Lung microvascular endothelial cell (primary cell): ENCODE measurements around the gene GRAP2. TPM values are rescaled to one million over a fixed set of nuclear protein-coding genes. Genes with fewer than 3 reads are reported as not detected.
A peak's percentile ranks its signal among the peaks of the same experiment; 100 is the strongest.
"Not testable (repeated sequence)": the region's sequence is repeated elsewhere in the genome, so short reads cannot be mapped to it uniquely, and the experiment has no call there.

Experiments used
- DNase-seq, 2 donors: peaks; one replicate each; pipeline versions ENCODE4 v3.0.0 to v3.0.0-alpha.2; 2010; ENCODE audit warnings: low read depth in 2 of 2
- total RNA-seq: library from RNA; depleted of rRNA; stranded (reverse); fragments of >200 nt; gene quantifications from 2 replicates; pipeline ENCODE4 v1.2.1, GENCODE V29; 2014

GRAP2 gene
- total RNA-seq, 1 donor from 2014 or later, result not detected

DNA sequence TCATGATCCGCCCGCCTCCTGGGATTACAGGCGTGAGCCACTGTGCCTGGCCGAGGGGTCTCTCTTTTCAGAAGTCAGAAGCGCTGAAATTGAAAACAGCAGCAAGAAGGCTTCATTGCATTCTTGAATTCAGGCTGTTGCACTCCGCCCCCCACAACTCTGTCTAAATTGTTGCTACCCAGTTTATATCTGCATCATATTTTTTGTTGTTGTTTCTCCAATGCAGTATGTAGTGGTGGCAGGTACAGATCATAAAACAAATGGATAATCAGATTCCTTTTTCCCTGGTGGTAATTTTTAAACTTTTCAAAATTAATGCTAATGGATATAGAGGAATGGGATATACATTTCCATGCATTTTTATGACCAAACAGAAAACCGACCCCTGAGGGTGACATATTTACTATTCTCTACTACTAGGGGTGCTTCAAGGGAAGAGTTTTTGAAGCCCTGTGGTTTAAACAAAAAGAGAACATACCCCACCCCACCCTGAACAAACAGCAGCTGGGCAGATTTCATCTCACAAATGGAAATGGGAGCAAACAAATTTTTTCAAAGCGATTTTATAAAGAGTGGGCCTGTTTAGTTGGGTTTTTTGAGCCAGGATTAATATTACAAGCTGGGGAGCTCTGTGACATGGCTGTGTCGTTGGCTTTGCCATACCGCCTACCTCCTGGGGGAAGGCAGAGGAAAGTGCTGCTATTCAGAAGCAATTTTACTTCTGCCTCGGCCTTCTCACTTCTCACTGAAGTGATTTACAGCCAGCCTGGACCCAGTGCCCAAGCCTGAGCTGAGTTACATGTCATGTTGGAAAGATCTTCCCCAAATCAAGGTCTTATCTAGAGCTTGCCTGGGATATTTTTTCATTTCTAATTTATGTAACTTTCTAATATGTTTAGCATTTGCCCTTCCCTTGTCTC lies 43.3 kb downstream of the GRAP2 start:
- no peak for DNase-seq

DNA sequence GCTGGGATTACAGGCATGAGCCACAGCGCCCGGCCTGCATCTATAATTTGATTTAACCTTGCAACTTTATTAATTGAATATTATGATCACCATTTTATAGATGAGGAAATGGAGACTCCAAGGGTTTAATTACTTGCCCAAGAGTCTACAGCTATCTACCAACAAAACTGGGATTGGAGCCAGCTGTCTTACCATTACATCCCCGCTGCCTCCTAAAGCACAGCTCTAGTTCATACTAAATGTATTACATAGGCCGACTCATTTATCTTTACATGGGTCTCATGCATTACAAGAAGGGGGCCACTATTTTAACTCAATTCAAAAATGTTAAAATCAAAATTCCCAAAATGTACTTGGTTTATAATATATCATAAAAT lies 45.2 kb downstream of the GRAP2 start:
- no peak for DNase-seq

DNA sequence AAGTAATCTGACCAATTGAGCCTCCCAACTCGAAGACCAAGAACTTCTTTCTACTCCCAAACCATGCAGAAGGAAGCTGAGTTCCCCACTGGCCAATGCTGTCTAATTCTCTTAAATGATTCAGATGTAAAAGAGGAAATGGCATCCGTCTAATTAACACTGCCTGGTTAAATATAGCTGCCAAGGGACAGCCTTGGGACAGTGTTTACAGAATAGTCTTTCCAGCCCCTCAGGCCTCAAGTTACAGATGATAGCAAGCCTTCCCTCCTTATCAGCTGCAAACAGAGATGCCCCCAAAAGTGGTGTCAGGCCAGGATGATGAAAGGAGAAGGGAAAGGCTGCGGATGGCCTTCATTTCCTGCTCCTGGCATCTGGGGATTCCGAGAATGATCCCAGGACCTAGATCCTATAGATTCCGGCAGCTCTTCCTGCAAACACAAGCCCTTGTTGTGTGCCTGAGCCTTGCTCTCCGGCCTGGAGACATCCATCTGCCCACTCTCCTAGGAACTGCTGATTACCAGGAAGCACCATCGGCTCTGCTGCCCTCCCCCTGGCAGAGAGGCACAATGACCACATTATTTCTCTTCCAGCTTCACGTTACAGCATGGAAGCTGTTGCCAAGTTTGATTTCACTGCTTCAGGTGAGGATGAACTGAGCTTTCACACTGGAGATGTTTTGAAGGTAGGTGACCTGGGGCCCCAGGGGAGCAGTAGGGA lies 45.8 kb downstream of the GRAP2 start:
- DNase-seq, result peak in 1 of 2 donors; percentile 10

DNA sequence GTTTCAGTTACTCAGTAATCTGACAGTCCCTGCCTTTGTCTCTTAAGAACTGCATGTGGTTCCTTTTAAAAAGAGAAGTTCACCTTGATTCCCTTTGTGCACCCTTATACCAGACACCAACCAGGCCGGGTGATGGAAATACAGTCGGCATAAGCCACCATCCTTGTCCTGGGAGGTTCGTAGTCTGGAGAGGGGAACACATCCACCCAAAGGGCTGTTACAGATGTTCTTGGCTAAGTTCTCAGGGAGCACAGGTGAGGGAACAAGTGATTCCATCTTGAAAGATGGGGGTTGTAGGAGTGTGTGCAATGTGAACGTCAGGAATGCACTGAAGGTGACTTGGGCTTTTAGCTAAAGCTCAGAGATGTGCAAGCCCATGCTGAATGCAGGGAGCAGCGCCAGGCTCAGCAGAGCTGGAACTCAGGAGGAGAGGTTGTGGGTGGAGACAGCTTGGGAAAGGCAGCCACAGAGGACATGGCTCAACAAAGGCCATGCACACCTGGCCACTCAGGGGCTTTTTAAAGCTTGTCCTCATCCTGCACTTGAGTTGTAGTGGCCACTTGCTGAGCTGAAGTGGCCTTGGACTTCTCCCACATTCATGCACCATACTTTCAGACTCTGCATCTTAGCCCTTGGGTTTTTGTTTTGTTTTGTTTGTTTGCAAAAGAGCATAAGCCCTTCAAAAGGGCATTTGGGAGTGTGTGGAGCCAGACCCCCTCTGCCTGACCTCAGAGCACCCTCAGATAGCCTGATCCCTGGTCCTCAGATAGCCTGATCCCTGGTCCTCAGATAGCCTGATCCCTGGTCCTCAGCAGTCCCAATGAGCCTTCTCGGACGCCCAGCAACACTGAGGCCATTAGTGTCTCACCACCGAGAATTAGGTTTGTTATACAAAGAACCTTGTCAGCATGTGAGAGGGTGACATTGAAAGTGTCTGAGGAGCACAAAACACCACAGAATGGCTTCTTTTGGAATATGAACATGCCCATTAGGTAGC lies 46.6 kb downstream of the GRAP2 start:
- no peak for DNase-seq

DNA sequence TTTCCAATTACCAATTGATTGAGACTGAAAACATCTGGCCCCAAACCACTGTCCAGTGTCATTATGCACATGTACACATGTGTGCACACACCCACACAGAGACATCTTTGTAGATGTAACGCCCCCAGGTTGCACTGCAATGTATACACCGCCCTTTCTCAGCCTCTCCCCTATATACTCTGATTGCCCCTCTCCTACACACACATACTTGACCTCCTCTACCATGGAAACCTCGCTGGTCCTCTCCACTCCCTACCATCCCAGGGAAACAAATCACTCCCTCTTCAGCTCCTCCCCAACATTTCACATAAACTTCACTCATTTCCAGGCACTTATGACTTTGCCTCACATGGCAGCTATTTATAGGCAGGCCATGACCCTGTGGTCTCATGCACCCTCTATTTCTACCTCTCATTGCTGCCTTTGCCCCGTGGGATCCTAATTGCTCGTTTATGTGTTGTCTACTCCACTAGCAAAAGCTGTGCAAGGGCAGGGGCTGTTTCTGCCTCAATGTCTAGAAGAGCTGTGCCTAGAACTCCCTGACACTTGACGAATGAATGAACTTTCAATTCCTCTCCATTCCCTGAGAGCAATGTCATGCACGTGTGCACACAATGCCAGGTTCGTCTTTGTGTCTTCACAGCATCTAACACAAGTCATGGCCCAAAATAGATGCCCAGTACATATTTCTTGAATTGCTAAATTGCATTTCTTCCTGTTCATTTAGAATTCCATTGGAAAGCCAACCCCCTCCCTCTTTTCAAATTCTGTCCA lies 49.3 kb downstream of the GRAP2 start:
- DNase-seq, result no peak

DNA sequence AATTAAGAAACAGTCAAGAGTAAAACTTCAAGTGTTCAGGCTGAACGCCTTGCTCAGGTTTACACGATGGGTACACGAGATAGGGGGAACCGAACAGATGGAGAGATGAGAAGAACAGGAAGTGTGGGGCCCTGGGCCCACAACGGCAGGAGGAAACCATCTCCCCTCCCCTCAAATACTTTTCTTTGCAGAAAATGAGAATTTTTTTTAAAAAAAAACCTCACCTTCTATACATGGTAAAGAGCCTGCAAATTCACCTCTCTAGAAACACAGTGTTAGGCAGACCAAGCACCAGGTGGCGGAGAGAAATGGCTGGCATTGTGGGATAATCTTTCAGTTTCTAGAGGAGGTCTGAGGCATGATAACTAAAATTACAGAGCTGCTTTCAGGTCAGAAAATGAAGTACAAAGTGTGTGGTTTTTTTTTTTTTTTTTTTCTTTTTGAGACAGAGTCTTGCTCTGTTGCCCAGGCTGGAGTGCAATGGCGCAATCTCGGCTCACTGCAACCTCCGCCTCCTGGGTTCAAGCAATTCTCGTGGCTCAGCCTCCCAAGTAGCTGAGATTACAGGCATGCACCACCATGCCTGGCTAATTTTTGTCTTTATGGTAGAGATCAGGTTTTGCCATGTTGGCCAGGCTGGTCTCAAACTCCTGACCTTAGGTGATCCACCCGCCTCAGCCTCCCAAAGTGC lies 50.9 kb downstream of the GRAP2 start:
- DNase-seq, result not testable (repeated sequence)

DNA sequence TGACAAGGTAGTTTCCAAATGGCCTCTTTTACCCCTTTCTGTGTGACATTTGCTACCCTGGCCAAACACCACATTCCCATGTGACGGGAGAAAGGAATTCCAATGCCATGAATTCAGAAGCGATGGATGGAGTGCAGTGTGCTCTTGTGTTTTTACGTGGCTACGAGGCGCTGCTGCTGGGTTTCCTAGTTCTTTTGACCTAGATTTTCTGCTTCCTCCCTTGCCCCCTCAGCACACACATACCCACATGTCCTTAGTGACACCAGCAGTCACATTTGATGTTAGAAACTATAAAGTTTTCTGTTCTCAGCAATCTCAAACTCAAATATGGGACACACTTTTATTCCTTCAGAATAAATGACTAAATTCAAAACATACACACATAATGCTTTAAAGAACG lies 51.5 kb downstream of the GRAP2 start:
- no peak for DNase-seq

DNA sequence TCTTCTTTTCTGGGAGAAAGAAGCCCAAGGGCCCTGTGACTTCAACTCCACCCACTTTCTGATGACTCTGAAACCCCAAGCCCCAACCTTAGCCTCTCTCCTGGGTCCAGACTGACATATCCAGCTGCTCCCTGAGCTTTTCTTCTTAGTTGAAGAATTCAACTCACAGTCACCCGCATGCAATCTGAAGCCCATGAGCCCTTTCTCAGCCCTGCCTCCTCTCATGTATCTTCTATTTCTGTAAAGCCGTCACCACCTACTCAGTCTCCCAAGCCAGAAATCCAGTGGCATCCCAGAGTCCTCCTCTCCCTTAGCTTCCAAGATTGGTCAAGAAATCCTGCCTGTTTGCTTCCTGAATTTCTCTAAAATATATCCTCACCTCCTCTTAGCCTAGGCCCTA lies 52.2 kb downstream of the GRAP2 start:
- no peak for DNase-seq

DNA sequence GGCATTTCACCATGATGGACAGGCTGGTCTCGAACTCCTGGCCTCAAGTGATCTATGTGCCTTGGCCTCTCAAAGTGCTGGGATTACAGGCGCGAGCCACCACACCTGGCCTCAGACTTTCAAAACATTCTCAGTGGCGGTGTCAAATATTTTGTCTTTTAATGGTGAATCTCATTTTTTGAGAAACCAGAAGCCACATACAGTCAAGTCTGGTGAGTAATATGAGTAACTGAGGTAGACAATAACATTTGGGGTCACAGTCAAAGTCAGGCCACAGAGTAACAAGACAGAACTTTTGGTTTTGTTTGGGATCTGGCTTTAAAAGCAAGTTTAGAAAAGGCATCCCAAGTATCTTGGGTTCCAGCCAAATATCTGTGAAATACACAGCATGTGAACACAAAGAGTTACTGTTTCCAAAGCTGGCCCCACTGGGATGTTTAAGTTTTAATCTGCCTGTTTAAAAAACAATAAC lies 53.7 kb downstream of the GRAP2 start:
- peak; percentile 28 to 73 for DNase-seq

DNA sequence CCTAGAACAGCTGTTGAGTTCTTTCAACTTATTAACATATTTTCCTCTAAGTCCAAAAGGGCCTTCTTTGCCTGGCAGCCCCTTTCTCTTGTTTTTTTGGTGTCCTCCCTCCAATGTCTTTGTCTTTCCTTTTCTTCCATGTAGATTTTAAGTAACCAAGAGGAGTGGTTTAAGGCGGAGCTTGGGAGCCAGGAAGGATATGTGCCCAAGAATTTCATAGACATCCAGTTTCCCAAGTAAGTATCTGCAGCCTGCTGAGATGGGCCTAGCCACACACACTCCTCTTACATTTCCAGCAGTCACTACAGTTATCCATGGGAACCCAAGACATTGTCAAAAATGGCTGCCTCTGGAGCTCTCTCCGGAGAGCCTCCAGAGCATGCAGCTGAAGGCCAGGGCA lies 54.8 kb downstream of the GRAP2 start:
- DNase-seq, result no peak

DNA sequence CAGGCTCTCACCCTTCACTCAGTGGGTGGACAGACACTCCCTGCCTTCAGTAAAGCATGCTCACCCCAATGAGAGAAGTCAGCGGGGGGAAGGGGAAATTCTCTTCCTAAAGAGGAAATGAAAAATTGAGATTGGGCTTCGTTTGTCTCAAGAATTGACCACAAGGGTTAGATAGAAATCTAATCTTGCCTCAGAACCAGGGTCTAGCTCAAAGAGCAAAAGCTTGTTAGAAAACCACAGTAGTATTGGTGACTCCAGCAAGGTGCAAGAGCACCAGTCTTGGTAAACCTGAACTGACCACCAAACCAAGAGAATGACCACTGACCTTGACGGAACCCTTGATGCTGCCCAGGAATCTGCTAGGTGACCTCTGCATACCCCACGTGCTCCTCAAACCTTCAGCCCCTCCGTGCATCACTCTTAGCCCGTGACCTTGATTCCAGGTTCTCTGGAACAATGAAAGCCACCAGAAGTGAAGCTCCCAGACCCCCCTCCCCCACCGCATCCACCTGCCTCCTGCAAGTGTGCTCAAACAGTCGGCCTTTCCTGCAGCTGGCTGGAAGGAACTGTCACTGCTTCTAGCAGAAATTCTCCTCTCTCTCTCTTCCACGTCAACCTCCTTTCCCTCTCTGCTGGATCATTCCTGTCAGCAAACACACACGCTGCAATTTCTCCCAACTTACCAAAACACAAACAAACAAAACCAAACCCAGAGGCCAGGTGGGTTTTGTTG lies 56.2 kb downstream of the GRAP2 start:
- no peak for DNase-seq

DNA sequence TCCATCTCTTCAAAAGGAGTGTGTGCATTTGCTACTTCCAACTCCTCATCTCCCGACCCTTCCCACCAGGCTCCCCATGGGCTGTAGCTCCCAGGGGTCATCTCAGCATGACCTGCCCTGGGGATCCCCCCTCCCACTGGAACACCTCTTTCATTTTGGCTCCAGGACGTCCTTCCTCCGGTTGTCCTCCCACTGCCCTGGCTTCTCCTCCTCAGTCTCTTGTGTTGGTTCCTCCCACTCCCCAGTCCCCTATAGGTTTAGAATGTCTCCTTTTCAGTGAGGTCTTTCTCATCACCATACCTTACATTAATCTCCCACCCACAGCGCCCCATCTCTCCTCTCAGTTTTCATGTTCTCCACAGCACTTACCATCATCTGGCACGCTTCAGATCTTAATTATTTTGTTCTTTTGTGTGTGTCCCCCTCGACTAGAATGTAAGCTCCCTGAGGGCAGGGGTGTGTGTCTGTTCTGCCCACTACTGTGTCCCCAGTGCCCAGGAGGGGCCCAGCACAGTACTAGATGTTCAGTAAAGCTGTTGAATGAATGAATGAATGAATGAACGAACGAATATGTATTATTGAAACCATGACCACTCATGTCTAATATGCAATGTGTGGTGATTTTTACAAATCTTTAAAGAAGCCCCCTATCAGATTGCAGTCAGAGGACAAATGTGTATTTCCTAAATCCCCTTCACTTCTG lies 57.3 kb downstream of the GRAP2 start:
- no peak for DNase-seq

DNA sequence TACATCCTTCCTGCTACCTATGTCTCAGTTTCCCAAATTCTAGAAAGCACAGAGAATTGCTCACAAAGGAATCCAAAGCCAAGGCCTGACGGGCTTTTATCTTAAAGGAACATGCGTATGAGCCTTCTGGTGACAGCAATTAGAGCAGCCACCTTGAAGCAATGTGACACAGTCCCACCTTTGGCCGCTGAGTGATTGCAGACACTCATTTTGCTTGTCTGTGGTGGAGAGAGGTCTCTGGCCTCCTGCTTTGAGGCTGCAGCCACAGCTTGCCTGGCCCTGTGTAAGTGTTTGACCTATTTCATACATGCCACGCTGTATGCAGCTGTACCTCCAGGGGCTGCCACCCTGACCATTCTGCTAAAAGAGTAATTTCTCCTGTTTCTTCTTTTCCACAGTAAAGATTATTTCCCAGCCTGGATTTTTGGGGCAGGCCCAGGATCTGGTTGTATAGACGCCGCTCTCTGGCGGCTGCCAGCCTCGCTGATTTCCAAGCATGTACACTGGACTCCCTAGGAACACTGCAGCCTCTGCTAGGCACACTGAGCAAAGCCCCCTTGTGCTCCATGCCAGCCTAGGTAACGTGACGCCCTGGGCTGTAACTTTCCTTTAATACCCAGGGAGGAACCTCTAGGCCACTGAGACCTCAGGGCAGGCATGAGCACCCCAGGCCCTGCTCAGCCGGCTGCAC lies 58.2 kb downstream of the GRAP2 start:
- no peak for DNase-seq

DNA sequence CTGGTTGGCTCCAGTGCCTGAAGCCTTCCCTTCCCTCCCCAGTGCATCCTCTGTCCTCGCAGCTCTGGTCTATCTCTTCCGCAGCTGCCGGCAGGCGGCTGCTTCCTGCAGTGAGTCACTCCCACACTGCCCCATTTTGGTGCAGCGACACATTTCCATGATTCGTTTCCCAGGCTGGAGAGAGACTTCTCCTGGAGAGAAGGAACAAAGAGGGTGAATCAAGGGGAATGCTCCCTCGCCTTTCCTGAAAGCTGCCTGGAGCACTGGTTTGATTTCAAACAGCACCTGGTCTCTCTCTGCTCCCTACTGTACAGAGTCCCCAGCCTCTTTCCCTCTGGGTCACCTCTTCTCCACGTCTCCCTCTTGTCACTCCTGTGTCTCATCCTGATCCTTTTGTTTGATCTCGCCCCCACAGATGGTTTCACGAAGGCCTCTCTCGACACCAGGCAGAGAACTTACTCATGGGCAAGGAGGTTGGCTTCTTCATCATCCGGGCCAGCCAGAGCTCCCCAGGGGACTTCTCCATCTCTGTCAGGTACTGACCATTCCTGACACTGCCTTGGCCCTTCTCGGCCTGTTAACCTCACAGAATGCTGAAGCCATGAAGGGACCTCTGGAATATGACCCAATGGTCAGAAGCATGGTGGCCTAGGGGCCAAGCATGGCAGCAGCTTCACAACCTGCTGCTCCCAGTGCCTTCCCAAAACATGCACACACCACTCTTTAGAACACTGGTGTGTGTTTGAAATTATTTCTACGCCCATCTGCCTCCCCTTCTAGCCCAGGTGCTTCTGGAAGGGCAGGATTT lies 59.0 kb downstream of the GRAP2 start, which contains the start of gene TMA7B:
Gene TMA7B, plus strand, starts transcription at position 758 of the 808 bp plus-strand sequence. CDS start 3,978 bp downstream, outside the sequence.
- DNase-seq, result peak; percentile 78 to 79

DNA sequence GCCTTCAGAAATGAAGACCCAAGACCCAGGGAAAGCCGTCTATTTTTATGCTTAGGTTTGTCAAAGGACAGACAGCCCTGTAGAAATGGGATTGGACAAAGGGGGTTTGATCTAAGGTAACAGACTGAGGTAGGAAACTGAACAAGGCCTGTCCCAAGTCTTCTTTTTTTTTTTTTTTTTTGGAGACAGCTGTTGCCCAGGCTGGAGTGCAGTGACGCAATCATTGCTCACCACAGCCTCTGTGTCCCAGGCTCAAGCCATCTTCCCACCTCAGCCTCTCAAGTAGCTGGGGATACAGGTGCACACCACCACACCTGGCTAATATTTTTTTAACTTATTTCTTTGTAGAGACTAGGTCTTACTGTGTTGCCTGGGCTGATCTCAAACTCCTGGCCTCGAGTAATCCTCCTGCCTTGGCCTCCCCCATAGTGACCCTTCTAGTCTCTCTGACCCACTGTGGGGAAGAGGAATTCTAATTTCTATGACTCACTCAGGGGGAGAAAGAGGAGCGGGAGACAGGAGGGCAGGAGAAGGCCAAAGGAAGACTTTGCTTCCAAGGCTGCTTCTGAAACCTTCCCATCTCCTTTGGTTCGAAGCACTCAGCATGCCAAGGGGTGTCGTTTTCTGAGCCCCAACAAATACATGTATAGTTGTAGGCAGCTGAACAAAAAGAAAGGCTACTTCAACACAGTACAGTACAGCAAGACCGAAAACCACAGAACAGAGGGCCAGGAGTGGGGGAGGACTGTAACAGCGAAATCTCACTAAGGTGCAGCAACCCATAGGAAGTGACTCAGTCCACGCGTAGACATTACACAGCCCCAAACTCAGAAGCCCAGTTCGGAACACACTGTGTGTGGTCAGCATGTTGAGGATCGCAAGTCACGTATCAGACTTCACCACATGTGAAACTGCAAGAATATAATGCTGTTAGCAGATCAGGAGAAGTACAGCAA lies 60.2 kb downstream of the GRAP2 start:
- peak; percentile 26 to 88 for DNase-seq

DNA sequence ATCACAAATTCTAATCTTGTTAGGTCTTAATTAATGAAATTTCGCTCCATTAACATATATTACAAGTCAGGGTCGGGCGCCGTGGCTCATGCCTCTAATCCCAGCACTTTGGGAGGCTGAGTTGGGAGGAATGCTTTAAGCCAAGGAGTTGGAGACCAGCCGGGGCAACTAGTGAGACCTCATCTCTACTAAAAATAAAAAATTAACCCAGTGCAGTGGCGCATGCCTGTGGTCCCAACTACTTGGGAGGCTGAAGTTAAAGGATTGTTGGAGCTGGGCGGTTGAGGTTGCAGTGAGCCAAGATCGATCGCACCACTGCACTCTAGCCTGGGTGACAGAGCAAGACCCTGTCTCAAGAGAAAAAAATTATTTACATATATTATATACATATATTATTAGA lies 61.2 kb downstream of the GRAP2 start:
- no peak for DNase-seq
